Osteocyte (in vitro differentiated cells): ENCODE measurements around the gene ENDOU. TPM values are rescaled to one million over a fixed set of nuclear protein-coding genes. Genes with fewer than 3 reads are reported as not detected.

ENCODE experiments used
- DNase-seq: peaks from one replicate; pipeline ENCODE4 v3.0.0; 2021; ENCODE audit warnings: mixed read lengths; ENCODE audit not compliant: unreplicated experiment; ENCODE audit errors: extremely low spot score
- H3K27ac Mint-ChIP-seq: one replicate; pipeline ENCODE4 v1.8.0; 2021; ENCODE audit warnings: mild to moderate bottlenecking, mixed read lengths; ENCODE audit not compliant: unreplicated experiment
- H3K27me3 Mint-ChIP-seq: one replicate; pipeline ENCODE4 v1.8.0; 2021; ENCODE audit warnings: mixed read lengths; ENCODE audit not compliant: unreplicated experiment
- H3K36me3 Mint-ChIP-seq: one replicate; pipeline ENCODE4 v1.8.0; 2021; ENCODE audit warnings: mixed read lengths; ENCODE audit not compliant: unreplicated experiment
- H3K4me1 Mint-ChIP-seq: one replicate; pipeline ENCODE4 v1.8.0; 2021; ENCODE audit warnings: mixed read lengths; ENCODE audit not compliant: unreplicated experiment
- H3K4me3 Mint-ChIP-seq: one replicate; pipeline ENCODE4 v1.8.0; 2021; ENCODE audit warnings: mild to moderate bottlenecking, moderate library complexity, mixed read lengths; ENCODE audit not compliant: unreplicated experiment
- H3K9me3 Mint-ChIP-seq: one replicate; pipeline ENCODE4 v1.8.0; 2021; ENCODE audit warnings: mixed read lengths; ENCODE audit not compliant: unreplicated experiment
- CTCF ChIP-seq: fragments of 200-600 bp; sonication (generic); IDR thresholded peaks from 2 replicates; pipeline ENCODE4 v1.5.0; 2021; ENCODE audit warnings: antibody characterized with exemption, mild to moderate bottlenecking, moderate library complexity
- long read RNA-seq: library from polyadenylated mRNA; unstranded; transcript quantifications from one replicate; pipeline ENCODE4 v2.0.0, GENCODE V29; 2021
- total RNA-seq: library from RNA; stranded (reverse); gene quantifications from 2 replicates; pipeline ENCODE4 v1.2.1, GENCODE V29; 2021

The ENDOU gene
- total RNA-seq, result not detected in 2 replicates
- long read RNA-seq, result 0 reads

GRCh38 chr12:47725091-47725772 lies at the start of gene ENDOU:
TSS of gene ENDOU (minus strand) at chr12:47725490. CDS start at chr12:47725413, 77 bp downstream.
- DNase-seq, result no peak
- no peak for TF ChIP-seq CTCF
- no peak within 1 kb of the TSS for H3K4me3 Mint-ChIP-seq
- no peaks in the 10 kb centered on the region for H3K9me3 Mint-ChIP-seq
- peaks cover 30% of the 10 kb centered on the region for H3K4me1 Mint-ChIP-seq
- no peaks in the 10 kb centered on the region for H3K36me3 Mint-ChIP-seq
- no peaks in the 10 kb centered on the region for H3K27me3 Mint-ChIP-seq
- H3K27ac Mint-ChIP-seq, result peak within 1 kb of the TSS; percentile 44

GRCh38 chr12:47774663-47775062 lies 49.4 kb upstream of the ENDOU start:
- TF ChIP-seq CTCF, result no peak
- H3K27ac Mint-ChIP-seq, result no peak overlapping the region
- DNase-seq, result no peak
- H3K4me3 Mint-ChIP-seq, result no peak overlapping the region
- no peaks in the 10 kb centered on the region for H3K36me3 Mint-ChIP-seq
- H3K4me1 Mint-ChIP-seq, result peaks cover 38% of the 10 kb centered on the region
- no peaks in the 10 kb centered on the region for H3K9me3 Mint-ChIP-seq
- H3K27me3 Mint-ChIP-seq, result no peaks in the 10 kb centered on the region

GRCh38 chr12:47773858-47774580 lies 48.7 kb upstream of the ENDOU start:
- no peak for DNase-seq
- Mint-ChIP-seq H3K9me3 (no peaks in the 10 kb centered on the region), H3K27ac (no peak overlapping the region), H3K4me1 (peaks cover 36% of the 10 kb centered on the region), H3K27me3 (no peaks in the 10 kb centered on the region), H3K4me3 (peak overlapping the region; percentile 84), H3K36me3 (no peaks in the 10 kb centered on the region)
- TF ChIP-seq CTCF, result no peak

GRCh38 chr12:47773062-47773857 lies 48.0 kb upstream of the ENDOU start, which contains the start of gene SLC48A1:
TSS of gene SLC48A1 (plus strand) at chr12:47773238. CDS start at chr12:47773305, 67 bp downstream.
- Mint-ChIP-seq H3K9me3 (no peaks in the 10 kb centered on the region), H3K4me1 (peaks cover 34% of the 10 kb centered on the region), H3K27me3 (no peaks in the 10 kb centered on the region), H3K27ac (peak within 1 kb of the TSS; percentile 32), H3K4me3 (peak within 1 kb of the TSS; percentile 84), H3K36me3 (no peaks in the 10 kb centered on the region)
- TF ChIP-seq CTCF, result peak; percentile 43
- DNase-seq, result peak; percentile 90
